Activated CD4-positive, alpha-beta T cell treated with anti-CD3 and anti-CD28 coated beads, Interleukin-2, Interleukin-4, amounts not matched to agents 100 ng/mL and 50 ng/mL, durations not matched to agents 16 hours and 8 hours (primary cell): ENCODE measurements around the gene LMAN1L.
"Not testable (repeated sequence)": the region's sequence is repeated elsewhere in the genome, so short reads cannot be mapped to it uniquely, and the experiment has no call there.

Source experiments
- DNase-seq: peaks from one replicate; pipeline ENCODE4 v3.0.0-alpha.2; 2020; ENCODE audit warnings: low spot score

LMAN1L gene

GRCh38 chr15:74782259-74783071 is 30.2 kb upstream of the LMAN1L start:
- DNase-seq: no peak

DNA sequence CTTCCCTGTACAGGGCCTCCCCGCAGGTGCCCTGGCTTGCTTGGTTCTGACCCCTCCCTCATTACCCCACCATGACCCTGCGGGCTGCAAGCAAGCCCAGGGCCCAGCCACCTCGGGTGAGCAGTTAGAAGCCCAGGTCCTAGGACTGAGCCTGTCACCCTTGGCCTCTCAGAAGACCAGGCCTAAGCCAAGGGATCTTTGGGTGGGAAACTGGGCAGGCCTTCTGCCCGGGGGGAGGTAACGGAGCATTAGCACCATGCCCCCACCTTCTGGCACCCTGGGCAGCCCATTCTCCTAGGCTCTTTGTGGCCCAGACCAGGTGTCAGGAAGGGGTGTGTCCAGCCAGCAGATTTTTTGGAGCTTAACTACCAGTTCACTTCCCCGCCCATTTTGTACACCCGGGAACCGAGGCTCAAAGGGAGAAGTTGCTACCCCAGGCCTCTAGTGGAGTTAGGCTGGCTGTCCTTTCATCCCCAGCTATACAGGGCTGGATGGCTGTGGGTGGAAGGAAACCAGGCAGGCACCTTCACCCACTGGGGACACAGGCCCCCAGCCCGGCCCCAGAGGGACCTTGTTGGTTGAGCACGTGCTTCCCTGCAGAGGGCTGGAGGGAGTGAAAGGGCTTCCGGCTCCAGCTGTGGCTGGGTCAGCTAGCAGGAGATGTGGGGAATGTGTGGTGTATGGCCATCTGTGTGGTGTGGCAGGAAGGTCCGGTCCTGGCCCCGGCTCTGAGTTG is 29.4 kb upstream of the LMAN1L start:
- peak; percentile 68 for DNase-seq

GRCh38 chr15:74783808-74784175 is 28.8 kb upstream of the LMAN1L start:
- DNase-seq: no peak

DNA sequence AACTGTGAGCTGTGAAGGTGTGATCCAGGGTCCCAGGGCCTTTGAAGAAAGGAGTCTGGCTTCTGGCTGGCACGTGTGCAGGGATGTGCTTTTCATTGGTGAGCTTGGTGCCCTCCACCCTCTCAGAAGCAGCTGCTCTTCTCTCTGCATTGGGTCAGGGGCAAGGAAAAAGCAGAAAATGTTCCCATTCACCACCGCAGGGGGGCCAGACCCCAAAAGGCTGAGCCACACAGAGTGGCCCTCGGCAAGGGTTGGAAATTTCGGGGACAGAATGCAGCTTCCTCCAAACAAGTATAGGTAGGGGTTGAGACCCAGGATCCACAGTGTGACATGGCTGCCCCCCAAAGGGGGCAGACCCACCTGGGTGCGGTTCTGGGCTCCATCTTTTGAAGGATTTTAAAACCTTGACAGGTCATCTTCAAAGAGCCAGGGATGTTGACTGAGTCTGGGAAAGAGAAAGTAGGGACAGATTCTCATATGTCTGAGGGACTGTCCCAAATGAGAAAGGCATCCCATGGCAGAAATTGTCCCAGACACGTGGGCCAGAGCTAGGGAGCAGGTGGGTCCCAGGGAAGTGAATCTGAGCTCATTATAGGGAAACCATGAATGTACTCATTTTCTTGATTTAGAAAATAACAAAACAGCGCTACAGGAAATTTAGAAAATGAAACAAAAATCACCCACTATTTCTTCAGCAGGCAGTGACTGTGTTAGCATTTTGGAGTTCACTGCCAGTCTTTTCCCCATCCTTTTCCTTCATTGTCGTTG is 28.0 kb upstream of the LMAN1L start:
- no peak for DNase-seq

DNA sequence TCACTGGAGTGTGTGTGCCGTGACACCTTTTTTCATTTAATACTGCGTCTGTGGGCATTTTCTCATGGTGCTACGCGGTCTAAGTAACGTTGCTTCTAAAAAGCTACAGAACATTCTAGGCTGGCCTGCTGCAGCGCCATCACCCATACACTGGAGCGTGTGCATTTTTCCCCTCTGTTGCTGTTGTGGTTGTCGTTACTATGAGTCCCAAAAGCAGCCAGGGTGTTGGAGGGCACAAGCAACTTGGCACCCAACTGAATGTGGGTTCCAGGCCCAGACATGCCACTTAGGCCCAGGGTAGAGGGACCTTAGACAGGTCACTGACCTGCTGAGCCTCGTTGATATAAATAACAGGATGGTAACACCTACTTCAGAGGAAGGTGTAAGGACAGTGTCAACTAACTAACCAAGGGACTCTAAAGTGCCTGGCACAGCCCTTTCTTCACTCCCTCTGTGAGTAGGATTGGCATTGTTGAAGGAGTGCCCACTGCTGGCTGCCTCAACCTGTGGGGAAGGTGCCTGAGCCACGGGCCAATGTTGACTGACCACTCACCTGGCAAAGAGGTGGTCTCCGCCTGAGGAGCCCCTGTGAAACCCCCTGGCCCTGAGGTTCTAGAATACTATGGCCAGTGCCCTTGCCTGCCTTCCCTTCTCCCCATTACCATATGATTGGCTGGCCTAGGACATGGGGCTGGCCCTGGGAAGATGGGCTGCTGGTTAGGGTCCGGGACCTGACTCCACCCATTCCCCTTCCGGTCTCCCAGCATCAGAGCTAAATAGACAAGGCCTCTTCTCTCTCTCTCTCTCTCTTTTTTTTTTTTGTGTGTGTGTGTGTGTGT is 27.2 kb upstream of the LMAN1L start:
- peak; percentile 73 for DNase-seq

DNA sequence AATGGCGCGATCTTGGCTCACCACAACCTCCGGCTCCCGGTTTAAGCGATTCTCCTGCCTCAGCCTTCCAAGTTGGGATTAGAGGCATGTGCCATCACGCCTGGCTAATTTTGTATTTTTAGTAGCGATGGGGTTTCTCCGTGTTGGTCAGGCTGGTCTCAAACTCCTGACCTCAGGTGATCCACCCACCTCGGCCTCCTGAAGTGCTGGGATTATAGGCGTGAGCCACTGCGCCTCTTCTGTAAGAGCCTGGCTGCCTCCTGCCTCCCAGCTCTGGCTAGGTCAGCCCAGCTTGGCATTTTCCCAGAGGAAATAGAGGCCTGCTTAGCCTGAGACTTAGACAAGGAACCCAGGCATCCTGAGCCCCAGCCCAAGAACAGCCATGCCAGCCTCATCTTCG is 26.6 kb upstream of the LMAN1L start:
- not testable (repeated sequence) for DNase-seq

DNA sequence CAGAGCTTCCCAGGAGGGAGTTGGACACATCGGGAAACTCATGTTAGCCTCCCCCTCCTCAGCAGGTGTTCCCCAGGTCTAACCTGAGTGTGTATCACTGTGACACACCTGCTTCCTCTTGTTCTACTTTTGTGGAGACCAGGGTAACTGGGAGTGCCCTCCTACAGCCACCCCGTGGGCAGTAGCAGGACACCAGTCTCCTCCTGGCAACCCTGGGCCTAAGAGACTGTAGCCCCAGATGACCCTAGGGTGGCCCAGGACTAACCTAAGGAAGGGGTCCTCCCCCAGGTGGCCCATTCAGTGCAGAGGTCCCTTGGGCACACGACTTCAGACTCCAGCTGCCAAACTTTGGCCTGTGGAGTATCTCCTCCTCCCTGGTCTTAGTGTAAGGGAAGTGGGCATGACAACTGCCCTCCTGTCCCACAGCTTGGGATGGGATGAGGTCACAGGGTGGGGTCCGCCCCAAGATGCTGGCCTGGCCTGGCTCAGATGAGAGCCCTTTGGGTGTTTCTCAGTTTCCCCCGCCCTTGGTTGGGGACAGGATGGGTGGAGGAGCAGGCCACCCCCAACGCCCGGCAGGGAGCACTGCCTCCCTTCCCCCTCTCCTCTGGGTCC is 26.0 kb upstream of the LMAN1L start:
- no peak for DNase-seq

DNA sequence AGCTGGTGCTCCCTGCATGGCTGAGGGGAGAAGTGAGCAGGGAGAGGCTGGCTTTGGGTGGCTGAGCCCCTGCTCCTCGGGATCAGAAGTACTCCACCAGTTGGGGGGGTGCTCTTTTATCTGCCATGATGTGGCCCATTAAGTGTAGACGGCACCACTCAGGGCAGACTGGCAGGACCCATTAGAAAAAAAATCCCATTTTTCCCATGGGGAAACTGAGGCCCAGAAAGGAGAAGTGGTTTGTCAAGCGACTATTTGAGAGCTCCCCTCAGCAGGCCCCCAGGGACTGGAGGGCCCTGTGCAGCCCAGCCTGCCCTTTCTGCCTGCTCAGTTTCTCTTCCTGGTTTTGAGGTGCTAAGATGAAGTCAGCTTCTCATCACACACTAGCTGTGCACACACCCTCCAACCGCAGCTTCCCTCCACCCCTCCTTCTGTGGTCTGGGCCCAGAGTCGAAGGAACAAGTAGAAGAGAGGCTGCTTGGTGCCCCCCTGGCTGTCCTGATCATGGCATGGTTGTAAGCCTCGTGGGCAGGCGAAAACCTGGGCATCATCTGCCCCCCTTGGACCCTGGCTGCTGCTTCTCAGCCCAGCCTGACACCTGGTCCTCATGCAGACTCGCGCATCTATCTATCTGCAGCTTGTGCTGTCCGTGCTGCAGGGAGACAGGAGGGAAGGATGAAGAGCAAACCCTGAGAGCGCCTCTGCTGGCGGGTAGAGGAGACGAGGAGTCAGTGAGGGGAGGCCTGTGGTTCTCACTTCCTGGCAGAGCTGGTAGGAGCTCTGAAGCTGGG is 25.2 kb upstream of the LMAN1L start:
- peak; percentile 95 for DNase-seq

GRCh38 chr15:74788042-74788682 is 24.5 kb upstream of the LMAN1L start:
- DNase-seq: no peak

DNA sequence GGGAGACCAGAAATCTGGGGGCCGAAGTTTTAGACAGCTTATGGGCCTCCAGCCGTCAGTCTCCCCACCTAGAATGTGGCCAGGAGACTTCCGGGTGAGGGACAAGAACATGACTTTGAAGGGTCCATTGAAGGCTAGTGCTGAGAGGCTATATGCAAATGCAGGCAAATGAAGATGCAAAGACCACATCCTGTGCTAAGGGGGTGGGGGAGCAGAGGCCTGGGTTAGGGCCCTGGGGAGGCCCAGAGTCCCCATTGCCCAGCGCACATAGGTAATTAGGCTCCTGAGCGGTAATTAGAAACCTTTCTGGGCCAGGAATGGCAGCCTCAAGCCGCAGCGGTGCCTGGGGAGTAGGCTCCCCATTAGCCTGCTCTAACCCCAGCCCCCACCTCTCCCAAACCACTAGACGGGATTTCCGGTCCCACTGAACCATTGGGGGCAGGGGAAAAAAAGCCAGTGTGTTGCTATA is 23.9 kb upstream of the LMAN1L start:
- DNase-seq: peak; percentile 76

GRCh38 chr15:74789171-74789631 is 23.4 kb upstream of the LMAN1L start:
- DNase-seq: no peak

DNA sequence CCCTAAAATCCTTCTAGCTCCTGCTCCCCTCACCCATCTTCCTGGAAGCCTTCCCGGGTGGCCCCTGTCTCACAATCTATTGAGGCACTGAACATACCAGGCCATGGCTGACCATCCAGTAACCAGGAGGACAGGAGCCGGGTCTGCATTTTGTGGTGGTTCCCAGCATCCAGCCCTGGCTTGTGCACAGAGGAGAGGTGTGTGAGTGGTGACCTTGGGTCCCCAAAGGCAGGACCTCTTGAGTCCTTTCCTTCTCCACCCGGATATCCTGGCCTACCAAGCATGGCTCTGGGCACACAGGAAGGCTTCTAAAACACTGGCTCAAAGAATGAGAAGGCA is 22.9 kb upstream of the LMAN1L start:
- DNase-seq: no peak

DNA sequence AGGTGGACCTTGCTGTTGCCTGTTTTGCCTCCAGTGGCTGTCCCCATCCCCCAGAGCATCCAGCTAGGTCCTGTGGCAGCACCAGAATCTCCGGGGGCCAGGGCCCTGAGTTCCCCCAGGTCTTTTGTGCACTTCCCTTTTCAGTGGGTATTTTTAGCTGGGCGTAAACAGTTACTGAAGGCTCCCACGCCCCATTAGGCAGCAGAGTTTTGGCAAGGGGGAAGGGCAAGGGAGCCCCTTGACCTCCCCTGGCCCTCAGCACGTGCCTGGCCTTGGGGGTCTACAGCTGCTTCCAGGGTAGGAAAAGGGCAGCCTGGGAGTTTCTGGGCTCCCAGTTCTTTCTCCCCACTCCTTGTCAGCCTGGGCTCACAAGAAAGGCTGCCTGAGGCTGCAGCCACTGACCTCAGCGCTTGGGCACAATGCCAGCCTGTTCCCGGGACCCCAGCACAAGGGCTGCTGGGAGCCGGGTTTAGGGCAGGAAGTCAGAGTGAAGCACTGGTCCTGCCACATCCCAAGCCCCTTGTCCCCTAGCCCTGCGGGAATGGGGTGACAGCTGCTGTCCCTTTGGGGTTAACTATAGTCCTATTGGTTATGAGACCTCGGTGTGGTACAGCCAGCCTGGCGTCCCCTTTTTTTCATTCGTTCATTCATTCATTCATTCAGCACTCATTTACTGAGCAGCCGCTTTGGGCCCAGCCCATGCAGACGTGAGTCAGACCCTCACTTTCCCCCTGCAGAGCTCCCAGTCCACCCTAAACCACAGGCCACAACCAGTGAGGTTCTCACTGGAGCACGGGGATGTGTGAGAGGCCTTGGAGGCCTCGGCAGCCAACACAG is 22.3 kb upstream of the LMAN1L start:
- no peak for DNase-seq

- no peak for DNase-seq
Measured at GRCh38 chr15:74791007-74791406, 21.6 kb upstream of the LMAN1L start.

DNA sequence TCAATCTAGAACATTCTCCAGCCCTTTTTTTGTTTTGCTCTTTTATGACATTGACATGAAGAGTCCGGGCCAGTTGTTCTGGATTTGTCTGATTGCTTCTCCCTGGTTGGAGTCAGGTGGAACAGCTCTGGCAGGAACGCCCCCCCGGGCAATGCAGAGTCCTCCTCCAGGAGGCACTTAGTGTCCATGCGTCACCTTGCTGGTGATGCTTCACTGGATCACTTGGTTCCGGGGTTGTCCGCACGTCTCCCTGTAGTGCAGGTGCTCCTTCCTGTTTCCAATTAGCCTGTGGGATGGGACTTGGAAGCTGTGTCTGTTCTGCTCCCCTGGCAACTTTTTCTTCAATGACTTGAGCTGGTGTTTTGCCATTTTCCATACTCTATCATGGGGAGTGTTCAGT is 21.0 kb upstream of the LMAN1L start:
- DNase-seq: no peak

DNA sequence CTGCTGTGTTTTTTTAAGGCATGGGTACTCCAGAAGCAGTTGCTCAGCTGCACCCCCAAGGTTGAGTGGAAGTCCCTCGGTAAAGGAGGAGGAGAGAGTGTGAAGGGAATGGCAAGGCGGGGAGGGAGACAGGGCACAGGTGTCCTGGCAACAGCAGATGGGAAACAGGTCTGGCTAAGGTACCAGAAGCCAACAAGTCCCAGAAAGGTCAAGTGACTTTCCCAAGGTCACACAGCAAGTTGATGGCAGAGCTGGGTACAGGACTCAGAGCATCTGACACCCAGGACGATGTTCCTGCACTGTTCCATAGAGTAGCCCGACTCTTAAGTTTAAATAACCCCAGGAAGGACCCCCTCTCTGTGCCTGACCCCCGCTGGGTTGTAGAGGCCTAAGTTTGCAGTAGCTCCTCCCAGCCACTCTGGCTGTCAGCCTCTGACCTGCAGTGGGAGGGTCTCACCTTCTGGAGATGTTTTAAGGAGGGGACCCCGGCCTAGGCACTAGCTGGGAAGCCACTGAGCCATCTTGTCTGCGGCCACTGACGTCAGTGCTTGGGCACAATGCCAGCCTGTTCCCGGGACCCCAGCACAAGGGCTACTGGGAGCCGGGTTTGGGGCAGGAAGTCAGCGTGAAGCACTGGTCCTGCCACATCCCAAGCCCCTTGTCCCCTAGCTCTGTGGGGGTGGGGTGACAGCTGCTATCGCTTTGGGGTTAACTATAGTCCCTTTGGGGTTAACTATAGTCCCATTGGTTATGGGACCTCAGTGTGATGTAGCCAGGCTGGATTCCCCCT is 20.2 kb upstream of the LMAN1L start:
- no peak for DNase-seq

- no peak for DNase-seq
Measured at GRCh38 chr15:74793135-74794028, 19.3 kb upstream of the LMAN1L start.
